HG03354 (cell line): ENCODE measurements around the gene FATE1.

Experiments
- ATAC-seq: cut with Tn5 transposase; IDR thresholded peaks from one replicate; pipeline ENCODE4 v1.9.1; 2021; ENCODE audit warnings: mild to moderate bottlenecking; ENCODE audit not compliant: unreplicated experiment, poor library complexity, severe bottlenecking

The FATE1 gene

DNA sequence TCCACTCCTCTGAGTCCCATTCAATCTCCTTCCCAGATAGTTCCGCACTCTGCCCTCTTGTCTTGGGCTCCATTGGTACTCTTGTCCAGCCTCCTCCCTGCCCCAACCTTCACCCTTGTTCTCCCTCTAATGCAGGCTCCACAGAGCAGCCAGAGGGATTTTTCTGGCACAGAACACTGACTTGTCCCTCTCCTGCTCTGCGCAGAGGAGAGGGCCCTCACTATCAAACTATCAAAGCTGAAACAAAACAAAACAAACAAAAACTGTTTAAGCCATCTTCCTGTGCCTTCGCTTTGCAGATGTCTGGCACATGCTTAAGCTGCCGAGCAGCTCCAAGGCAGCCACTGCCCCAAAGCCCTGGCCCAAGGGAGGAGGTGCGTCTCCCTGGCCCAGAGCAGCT, 21.7 kb downstream of the FATE1 start:
- no peak for ATAC-seq

DNA sequence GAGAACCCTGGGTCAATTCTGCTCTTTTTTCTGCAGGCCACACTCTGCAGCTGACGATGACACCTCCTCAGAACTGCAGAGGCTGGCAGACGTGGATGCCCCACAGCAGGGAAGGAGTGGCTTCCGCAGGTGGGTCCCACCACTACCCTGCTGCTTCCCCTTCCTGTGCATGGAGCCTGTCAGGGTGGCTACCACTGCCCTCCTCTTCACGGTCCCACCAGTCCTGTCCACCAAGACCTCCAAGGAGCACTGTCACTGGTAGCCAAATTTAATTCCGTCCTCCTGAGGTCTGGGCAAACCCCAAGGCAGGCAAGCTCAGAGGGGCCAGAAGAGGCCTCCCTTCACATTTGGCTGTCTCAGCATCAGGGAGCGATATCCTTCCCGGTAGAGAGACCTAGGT, 22.9 kb downstream of the FATE1 start:
- ATAC-seq, result no peak

DNA sequence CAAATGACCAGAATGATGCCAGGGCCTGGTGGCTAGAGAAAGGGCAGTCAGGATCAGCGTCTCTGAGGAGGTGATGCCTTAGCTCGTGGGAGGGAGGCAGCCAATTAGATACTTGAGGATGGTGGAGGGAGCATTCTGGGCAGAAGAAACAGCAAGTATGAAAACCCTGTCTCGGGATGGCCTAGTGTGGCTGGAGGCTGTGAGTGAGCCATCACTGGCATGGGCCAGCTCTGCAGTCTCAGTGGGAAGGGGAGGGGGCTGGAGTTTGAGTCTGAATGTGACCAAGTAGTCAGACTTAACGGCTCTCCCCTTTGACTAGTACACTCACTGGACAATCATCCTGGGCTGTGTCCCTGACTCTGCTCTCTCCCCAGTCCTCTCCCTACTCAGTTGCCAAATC, 25.8 kb downstream of the FATE1 start:
- ATAC-seq, result no peak

DNA sequence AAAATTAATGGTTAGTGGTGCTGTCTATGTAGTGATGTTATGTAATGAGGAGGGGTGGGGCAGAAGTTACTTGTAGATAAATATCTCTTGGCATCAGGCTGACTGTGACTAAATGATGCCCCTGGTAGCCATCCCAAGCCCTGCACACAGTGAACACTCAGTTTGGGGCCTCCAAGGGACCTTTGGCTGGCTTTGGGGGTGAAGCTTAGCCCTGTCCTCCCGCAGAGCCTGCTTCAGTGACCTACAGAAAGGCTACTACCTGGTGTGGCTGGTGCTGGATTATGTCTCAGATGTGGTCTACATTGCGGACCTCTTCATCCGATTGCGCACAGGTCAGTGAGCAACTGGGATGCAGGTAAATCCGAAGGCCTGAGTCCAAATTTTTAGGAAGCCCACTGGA, 26.5 kb downstream of the FATE1 start:
- no peak for ATAC-seq

DNA sequence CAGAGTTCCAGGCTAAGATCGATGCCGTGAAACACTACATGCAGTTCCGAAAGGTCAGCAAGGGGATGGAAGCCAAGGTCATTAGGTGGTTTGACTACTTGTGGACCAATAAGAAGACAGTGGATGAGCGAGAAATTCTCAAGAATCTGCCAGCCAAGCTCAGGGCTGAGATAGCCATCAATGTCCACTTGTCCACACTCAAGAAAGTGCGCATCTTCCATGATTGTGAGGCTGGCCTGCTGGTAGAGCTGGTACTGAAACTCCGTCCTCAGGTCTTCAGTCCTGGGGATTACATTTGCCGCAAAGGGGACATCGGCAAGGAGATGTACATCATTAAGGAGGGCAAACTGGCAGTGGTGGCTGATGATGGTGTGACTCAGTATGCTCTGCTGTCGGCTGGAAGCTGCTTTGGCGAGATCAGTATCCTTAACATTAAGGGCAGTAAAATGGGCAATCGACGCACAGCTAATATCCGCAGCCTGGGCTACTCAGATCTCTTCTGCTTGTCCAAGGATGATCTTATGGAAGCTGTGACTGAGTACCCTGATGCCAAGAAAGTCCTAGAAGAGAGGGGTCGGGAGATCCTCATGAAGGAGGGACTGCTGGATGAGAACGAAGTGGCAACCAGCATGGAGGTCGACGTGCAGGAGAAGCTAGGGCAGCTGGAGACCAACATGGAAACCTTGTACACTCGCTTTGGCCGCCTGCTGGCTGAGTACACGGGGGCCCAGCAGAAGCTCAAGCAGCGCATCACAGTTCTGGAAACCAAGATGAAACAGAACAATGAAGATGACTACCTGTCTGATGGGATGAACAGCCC, 28.0 kb downstream of the FATE1 start:
- no peak for ATAC-seq

DNA sequence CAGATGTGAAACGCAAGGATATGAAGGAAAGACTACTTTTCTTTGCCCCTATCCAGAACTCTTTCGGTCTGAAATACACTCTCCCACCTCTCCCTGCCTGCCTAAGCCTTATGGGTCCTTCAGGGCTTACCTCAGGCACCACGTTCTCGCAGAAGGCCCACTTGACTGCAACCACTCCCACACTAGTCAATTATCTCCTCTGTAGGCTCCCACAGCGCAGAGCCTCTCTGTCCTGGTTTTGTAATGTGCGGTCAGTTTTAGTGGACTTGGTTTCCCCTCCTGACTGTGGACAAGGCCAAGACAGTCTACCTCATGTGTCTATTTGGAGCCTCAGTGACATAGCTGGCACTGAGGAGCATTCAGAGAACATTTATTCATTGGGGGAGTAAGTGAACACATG, 29.8 kb downstream of the FATE1 start:
- no peak for ATAC-seq

DNA sequence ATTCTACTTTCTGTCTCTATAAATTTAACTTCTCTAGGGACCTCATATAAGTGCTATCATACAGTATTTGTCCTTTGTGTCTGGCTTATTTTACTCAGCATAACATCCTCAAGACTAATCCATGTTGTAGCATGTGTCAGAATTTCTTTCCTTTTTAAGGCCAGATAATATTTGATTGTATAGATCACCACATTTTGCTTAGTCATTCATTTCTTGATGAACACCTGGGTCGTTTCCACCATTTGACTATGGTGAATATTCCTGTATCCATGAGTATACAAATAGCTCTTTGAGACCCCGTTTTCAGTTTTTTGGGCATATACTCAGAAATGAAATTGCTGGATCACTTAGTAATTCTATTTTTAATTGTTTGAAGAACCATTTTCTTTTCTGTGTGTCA, 30.7 kb downstream of the FATE1 start:
- ATAC-seq, result no peak

DNA sequence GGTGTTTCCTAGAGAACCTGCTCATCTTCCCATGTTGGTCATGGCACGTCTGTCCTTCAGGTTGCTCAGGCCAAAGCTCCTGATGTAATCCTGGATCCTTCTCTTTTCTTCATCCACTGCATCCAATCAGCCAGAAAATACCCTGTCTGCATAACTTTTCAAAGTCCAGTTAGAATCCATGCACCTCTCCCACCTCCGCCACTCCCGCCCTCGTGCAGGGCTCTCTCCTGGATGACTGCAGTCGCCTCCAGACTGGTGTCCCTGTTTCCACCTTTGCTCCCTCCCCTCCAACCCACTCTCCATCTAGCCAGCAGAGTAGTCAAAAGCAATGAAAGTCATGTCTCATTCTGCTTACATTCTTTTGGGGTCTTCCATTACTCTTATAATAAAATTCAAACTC, 34.7 kb downstream of the FATE1 start:
- ATAC-seq, result no peak

DNA sequence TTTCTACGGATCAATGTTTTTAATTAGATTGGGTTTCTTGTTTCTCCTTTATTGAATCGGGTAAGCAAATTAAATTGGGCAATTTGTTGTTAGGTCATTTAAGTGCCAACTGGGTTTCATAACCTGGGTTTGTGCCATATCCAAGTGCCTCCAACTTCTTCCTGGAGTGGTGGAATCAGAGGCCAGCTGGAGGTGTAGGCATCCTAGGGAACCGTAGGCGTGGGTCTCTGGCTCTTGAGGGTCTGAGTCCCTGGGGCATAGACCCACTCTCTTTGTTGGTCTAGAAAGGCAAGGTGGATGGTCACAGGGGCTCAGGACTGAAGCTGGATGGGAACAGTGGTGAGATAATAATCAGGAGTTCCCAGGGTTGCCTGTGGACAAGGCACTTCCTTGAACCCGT, 37.0 kb downstream of the FATE1 start:
- no peak for ATAC-seq

DNA sequence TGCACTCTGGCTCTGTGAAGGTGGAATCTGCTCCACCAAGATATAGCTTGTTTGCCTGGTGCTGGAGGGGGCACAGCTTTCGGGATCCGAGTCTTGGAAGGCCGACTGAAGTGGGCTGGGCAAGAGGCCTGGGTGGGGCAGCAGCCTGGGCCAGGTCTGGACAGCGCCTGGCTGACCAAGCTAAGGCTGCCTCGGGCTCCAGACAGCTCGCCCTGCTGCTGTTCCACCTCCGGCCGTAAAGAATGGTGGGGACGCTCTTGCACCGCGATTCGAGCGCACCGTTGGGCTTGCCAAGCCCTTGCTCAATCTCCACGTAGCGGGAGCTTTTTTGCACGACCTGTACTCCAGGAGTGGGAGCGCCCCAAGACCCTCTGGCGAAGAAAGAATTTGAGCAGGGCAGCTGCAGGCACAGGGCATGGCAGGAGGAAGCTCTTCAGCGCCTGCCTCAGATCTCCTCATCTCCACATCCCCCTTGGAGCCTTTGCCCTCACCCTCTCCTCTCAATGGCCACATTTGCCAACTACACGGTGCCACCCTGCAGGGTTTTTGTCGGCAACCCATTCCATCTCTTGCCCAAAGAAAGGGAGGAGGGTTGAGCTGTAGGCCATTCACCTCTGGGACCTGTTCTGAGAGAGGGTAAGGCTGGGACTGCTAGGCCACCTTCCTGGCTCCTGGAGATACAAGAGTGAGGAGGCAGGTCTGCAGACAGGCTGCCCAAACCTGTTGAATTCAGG, 37.6 kb downstream of the FATE1 start:
- ATAC-seq, result peak; percentile 85

DNA sequence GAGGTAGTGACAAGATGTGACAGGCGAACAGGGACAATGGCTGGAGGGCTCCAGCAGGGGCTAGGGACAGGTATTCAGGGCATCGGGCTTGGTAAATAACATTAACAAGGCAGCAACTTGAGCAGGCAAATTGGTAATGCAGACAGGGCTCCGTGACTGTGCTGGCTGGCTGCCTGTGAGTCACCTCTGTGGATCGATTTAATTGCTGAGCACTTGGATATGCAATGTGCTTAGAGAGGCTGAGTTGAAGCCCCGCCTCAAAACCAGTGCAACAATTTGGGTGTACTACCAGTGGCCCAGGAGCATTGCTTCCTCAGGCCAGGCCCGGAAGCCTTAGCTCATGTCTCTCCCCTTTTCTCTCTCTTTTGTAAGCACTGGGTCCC, 38.2 kb downstream of the FATE1 start:
- ATAC-seq, result no peak

DNA sequence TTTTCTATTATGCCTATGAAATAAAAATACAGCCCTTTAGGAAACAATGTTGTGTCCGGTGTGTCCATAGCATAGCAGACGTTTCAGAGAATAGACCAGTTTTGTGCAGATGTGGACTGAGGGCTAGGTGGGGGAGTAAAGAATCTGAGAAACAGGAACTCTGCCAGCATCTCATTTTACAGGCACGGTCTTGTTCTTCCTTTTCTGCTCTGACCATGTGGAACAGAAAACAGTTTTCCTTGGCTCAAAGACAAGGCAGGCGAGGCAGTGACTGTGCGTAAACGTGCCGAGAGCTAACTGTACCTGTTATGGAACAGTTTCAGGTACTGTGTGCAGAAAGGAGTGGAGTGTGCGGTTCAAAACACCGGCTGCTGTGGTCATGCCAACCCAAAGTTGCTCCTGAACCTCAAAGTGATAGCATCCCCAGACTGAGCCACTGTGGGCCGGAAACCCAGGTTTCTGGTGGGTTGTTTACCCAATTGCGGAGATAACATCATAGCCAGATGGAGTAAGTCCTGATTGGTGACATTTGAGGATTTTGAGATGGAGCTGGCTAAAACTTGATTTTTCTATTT, 38.9 kb downstream of the FATE1 start:
- no peak for ATAC-seq

DNA sequence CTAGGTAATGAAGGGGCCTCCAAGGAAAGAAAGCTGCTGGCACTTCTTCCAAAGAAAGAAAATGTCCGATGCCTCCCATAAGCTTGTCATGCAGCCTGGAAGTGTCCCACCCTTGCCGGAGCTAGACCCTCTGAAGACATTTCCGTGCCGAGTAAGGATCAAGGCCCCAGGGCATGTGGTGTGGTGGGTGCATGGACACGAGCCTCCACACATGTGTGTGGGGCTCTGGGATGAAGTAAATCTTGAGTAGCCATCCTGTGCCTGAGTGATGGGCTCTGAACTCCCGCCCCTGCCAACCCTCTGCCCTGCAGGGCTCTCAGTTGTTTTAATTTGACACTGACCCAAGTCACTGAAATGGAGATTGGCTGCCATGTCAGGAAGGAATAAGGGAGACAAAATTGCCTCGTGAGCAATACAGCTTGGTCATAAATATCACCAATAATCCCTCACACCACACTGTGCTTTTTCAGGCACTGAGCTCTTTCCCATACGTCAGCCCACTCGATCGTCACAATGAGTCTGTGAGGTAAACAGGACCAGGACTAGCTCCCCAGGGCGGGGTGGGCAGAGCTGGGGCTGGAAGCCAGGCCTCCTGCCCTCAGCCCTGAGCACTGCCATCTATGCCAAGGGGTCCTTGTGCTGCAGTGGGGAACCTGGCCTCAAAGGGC, 43.3 kb downstream of the FATE1 start:
- no peak for ATAC-seq

DNA sequence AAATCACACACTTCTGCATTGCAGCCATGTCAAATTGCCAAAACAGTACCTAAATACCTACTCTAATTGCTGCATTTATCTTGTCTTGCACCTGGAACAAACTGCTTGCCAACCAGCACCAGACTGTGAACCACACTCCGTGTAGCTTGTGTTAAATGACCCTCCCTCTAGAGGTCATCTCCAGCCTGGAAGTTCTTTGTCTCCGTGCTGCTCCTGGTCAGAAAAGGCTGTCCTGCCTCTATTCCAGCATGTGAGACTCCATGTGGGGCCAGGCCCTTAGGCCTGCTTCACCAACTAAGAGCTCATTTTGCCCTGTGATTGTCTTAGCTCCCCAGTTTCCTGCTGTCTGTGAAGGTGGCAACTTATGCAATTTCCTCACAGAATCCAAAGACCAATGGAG, 47.0 kb downstream of the FATE1 start:
- ATAC-seq, result no peak

DNA sequence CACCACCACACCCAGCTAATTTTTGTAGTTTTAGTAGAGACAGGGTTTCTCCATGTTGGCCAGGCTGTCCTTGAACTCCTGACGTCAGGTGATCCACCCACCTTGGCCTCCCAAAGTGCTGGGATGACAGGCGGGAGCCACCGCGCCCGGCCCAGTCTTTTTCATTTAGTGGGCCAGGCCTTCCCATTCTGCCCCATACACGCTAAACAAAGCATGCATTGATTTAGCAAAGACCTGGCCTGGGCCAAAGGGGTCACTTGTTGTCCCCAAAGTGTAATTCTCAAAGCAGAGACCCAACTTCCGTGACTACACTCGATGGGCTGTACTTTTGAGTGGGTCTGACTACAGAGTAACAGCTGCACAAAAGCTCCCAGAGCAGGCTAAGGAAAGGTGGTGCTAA, 47.9 kb downstream of the FATE1 start:
- no peak for ATAC-seq

DNA sequence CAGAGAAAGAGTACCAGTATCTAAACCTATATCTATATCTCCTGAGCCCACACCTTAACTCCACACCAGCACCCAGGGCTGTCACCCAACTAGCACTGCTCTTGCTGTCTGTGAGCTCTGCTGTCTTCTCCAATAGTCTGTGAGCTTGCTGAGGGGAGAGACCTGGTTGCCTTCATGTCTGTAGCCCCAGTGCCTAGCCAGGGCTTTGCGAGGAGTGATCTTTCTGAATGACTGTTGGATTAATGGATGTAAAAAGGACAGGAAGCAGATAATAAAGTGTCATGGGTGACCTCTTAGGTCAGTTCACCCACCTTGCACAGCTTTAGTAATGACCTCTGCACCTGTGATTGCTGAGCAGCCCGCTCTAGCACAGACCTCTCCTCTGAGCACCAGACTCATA, 49.2 kb downstream of the FATE1 start:
- ATAC-seq, result no peak

DNA sequence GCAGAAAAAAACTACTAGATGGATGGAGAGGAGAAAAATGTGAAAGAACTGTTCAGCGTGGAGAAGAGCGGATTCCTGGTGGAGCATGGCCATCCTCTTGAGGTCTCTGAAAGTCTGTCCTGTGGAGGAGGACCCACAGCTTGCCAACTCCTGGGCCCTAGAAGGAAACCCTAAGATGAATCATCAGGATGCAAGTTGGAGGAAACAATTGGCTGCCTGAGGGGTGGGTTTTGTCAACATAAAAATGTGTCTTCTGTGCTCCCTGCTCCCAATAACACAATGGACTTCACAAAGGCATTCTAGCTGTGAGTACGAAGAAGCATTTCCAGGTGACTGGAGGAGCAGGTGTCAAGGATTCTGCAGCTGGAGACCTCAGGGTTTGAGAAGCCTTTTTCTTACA, 55.9 kb downstream of the FATE1 start:
- ATAC-seq, result no peak
